IMR-90 (cell line): ENCODE results near the gene SHISA8. TPM values are rescaled to one million over a fixed set of nuclear protein-coding genes. Genes with fewer than 3 reads are reported as not detected.

Experiments
- ATAC-seq: fragments of 200-7000 bp; cut with Tn5 transposase; 2 replicates; pipeline ENCODE4 v1.9.1; 2020; ENCODE audit warnings: low read depth, mild to moderate bottlenecking, moderate library complexity
- BruUV-seq: library from RNA; stranded (reverse); fragments of 400-500 nt; replicated peaks from 2 replicates; lab custom pipeline; 2021; lab: Mats Ljungman, UMichigan
- CTCF ChIA-PET: fragments of 300-600 bp; formaldehyde crosslinking; extraction: SDS; loops from one replicate; lab custom pipeline; 2021; ENCODE audit warnings: antibody characterized with exemption; lab: Yijun Ruan, JAX
- POLR2A ChIA-PET: fragments of 300-600 bp; sonication (Branson Sonifier 250); formaldehyde crosslinking; loops from one replicate; lab custom pipeline; 2022; ENCODE audit warnings: antibody characterized with exemption; ENCODE audit not compliant: unreplicated experiment; lab: Charles Lee
- DNase-seq: peaks from one replicate; pipeline ENCODE4 v3.0.0; 2013
- H2AFZ ChIP-seq: replicated peaks from 2 replicates; pipeline ENCODE3; 2013; ENCODE audit warnings: low read length, mild to moderate bottlenecking; ENCODE audit not compliant: poor library complexity
- H2AK5ac ChIP-seq: 2 replicates; pipeline ENCODE4 v1.6.1; 2013; ENCODE audit warnings: low read depth, low read length, inconsistent platforms
- H2AK9ac ChIP-seq: replicated peaks from 2 replicates; pipeline ENCODE3; 2013; ENCODE audit warnings: mild to moderate bottlenecking, low read depth, low read length, moderate library complexity; ENCODE audit not compliant: poor library complexity
- H2BK120ac ChIP-seq: 2 replicates; pipeline ENCODE4 v1.6.1; 2013; ENCODE audit warnings: low read depth, low read length, inconsistent platforms
- H2BK15ac ChIP-seq: 3 replicates; pipeline ENCODE4 v1.6.1; 2013; ENCODE audit warnings: low read depth, low read length, inconsistent platforms
- H2BK20ac ChIP-seq: 2 replicates; pipeline ENCODE4 v1.6.1; 2013; ENCODE audit warnings: low read depth, mild to moderate bottlenecking, inconsistent platforms, low read length, moderate library complexity
- H2BK5ac ChIP-seq: 2 replicates; pipeline ENCODE4 v1.6.1; 2013; ENCODE audit warnings: mild to moderate bottlenecking, low read depth, low read length, inconsistent platforms; ENCODE audit not compliant: poor library complexity, severe bottlenecking
- H3K14ac ChIP-seq: replicated peaks from 2 replicates; pipeline ENCODE4 v1.6.1; 2013; ENCODE audit warnings: low read depth, low read length, inconsistent platforms
- H3K18ac ChIP-seq: 2 replicates; pipeline ENCODE4 v1.6.1; 2013; ENCODE audit warnings: low read depth, low read length, control low read depth
- H3K23ac ChIP-seq: 2 replicates; pipeline ENCODE4 v1.6.1; 2013; ENCODE audit warnings: low read depth, low read length, inconsistent platforms
- H3K27ac ChIP-seq: 2 replicates; pipeline ENCODE4 v1.5.1; 2013; ENCODE audit warnings: mild to moderate bottlenecking, control low read depth, low read length; ENCODE audit not compliant: insufficient read depth
- H3K27me3 ChIP-seq: 2 replicates; pipeline ENCODE4 v1.6.1; 2013; ENCODE audit warnings: low read length; ENCODE audit not compliant: control insufficient read depth, insufficient read depth
- H3K36me3 ChIP-seq: 2 replicates; pipeline ENCODE4 v1.6.1; 2013; ENCODE audit warnings: low read length, mixed read lengths; ENCODE audit not compliant: control insufficient read depth, insufficient read depth
- H3K4ac ChIP-seq: 2 replicates; pipeline ENCODE4 v1.6.1; 2013; ENCODE audit warnings: low read depth, low read length, inconsistent platforms
- H3K4me1 ChIP-seq: 2 replicates; pipeline ENCODE4 v1.6.1; 2013; ENCODE audit warnings: low read length, mixed read lengths; ENCODE audit not compliant: control insufficient read depth, insufficient read depth
- H3K4me2 ChIP-seq: 2 replicates; pipeline ENCODE4 v1.6.1; 2013; ENCODE audit warnings: low read depth, mild to moderate bottlenecking, control low read depth, low read length, moderate library complexity
- H3K4me3 ChIP-seq: 2 replicates; pipeline ENCODE4 v1.5.1; 2013; ENCODE audit warnings: low read depth, mild to moderate bottlenecking, control low read depth, low read length, moderate library complexity; ENCODE audit not compliant: insufficient read depth
- H3K56ac ChIP-seq: 2 replicates; pipeline ENCODE4 v1.6.1; 2013; ENCODE audit warnings: low read length, inconsistent platforms; ENCODE audit not compliant: insufficient read depth; ENCODE audit errors: extremely low read depth
- H3K79me1 ChIP-seq, 2 experiments: 2 replicates each; pipeline ENCODE4 v1.6.1; 2013; ENCODE audit warnings: low read length in 2 of 2, inconsistent platforms in 1 of 2, low read depth in 1 of 2
- H3K9ac ChIP-seq: 2 replicates; pipeline ENCODE4 v1.6.1; 2013; ENCODE audit warnings: low read depth, low read length, control low read depth
- H3K9me1 ChIP-seq: 2 replicates; pipeline ENCODE4 v1.6.1; 2013; ENCODE audit warnings: low read length, inconsistent platforms; ENCODE audit not compliant: insufficient read depth
- H3K9me3 ChIP-seq: 2 replicates; pipeline ENCODE4 v1.6.1; 2013; ENCODE audit warnings: low read length; ENCODE audit not compliant: control insufficient read depth, insufficient read depth
- H4K20me1 ChIP-seq: 2 replicates; pipeline ENCODE4 v1.6.1; 2013; ENCODE audit warnings: low read length, inconsistent platforms; ENCODE audit not compliant: insufficient read depth
- H4K5ac ChIP-seq: 2 replicates; pipeline ENCODE4 v1.6.1; 2013; ENCODE audit warnings: mild to moderate bottlenecking, low read depth, low read length, control low read depth
- H4K8ac ChIP-seq, 2 experiments: 2 replicates each; pipeline ENCODE4 v1.6.1; 2013; ENCODE audit warnings: low read depth in 2 of 2, low read length in 2 of 2, control low read depth in 1 of 2, inconsistent platforms in 1 of 2
- H4K91ac ChIP-seq: 2 replicates; pipeline ENCODE4 v1.6.1; 2013; ENCODE audit warnings: low read depth, low read length, inconsistent platforms; ENCODE audit not compliant: insufficient read depth
- BHLHE40 ChIP-seq: fragments of 150-350 bp; IDR thresholded peaks from 2 replicates; pipeline ENCODE4 v1.6.1; 2016; ENCODE audit warnings: mild to moderate bottlenecking, low read depth, low read length
- CEBPB ChIP-seq: IDR thresholded peaks from 2 replicates; pipeline ENCODE4 v1.6.1; 2012; ENCODE audit warnings: low read depth, low read length, improper control_type of control experiment
- CHD1 ChIP-seq: IDR thresholded peaks from 2 replicates; pipeline ENCODE4 v1.6.1; 2012; ENCODE audit warnings: low read depth, low read length, improper control_type of control experiment
- ELK1 ChIP-seq: fragments of 150-350 bp; IDR thresholded peaks from 2 replicates; pipeline ENCODE4 v1.6.1; 2016; ENCODE audit warnings: low read depth, mild to moderate bottlenecking, low read length, moderate library complexity, borderline replicate concordance
- FOS ChIP-seq: fragments of 150-350 bp; IDR thresholded peaks from 2 replicates; pipeline ENCODE4 v1.6.1; 2016; ENCODE audit warnings: low read depth, low read length
- MAFK ChIP-seq: IDR thresholded peaks from 2 replicates; pipeline ENCODE4 v1.6.1; 2012; ENCODE audit warnings: low read depth, low read length, improper control_type of control experiment
- MAZ ChIP-seq: IDR thresholded peaks from 2 replicates; pipeline ENCODE4 v1.6.1; 2012; ENCODE audit warnings: low read depth, mild to moderate bottlenecking, low read length, improper control_type of control experiment, moderate library complexity, borderline replicate concordance
- MXI1 ChIP-seq: IDR thresholded peaks from 2 replicates; pipeline ENCODE4 v1.6.1; 2012; ENCODE audit warnings: low read depth, mild to moderate bottlenecking, low read length, moderate library complexity, borderline replicate concordance
- NFE2L2 ChIP-seq: fragments of 150-350 bp; IDR thresholded peaks from 2 replicates; pipeline ENCODE4 v1.6.1; 2016; ENCODE audit warnings: low read depth, mild to moderate bottlenecking, low read length
- POLR2A ChIP-seq: IDR thresholded peaks from 2 replicates; pipeline ENCODE4 v1.6.1; 2012; ENCODE audit warnings: mild to moderate bottlenecking, low read depth, low read length
- RAD21 ChIP-seq: IDR thresholded peaks from 2 replicates; pipeline ENCODE4 v1.6.1; 2012; ENCODE audit warnings: low read length, improper control_type of control experiment
- RCOR1 ChIP-seq: IDR thresholded peaks from 2 replicates; pipeline ENCODE4 v1.6.1; 2012; ENCODE audit warnings: mild to moderate bottlenecking, low read length, improper control_type of control experiment; ENCODE audit not compliant: insufficient replicate concordance
- RFX5 ChIP-seq: IDR thresholded peaks from 2 replicates; pipeline ENCODE4 v1.8.0; 2012; ENCODE audit warnings: low read depth, mild to moderate bottlenecking, low read length, moderate library complexity
- SMC3 ChIP-seq: fragments of 150-350 bp; IDR thresholded peaks from 2 replicates; pipeline ENCODE4 v1.6.1; 2016; ENCODE audit warnings: low read depth, mild to moderate bottlenecking, antibody characterized with exemption, low read length, moderate library complexity
- USF2 ChIP-seq: fragments of 150-350 bp; IDR thresholded peaks from 2 replicates; pipeline ENCODE4 v1.6.1; 2017; ENCODE audit warnings: mild to moderate bottlenecking, antibody characterized with exemption, low read length, low read depth
- WGBS, 2 experiments: methylation state at CpG; one replicate each; pipeline versions ENCODE4 v1.1.5 to v1.1.7; 2013; ENCODE audit warnings: missing lambda C conversion rate in 2 of 2; ENCODE audit not compliant: insufficient read length in 1 of 2; ENCODE audit errors: extremely low coverage in 2 of 2; 5-methylcytosine and 5-hydroxymethylcytosine counted together
- dilution Hi-C: fragments of 300-500 bp; cut with HindIII; formaldehyde crosslinking; loops from one replicate; pipeline ENCODE4 v1.14.3; 2018; ENCODE audit warnings: low sequenced_read_pairs; ENCODE audit not compliant: unreplicated experiment
- in situ Hi-C: fragments of 300-500 bp; cut with MboI; formaldehyde crosslinking; loops from 3 replicates; pipeline ENCODE4 v1.14.3; 2019; ENCODE audit warnings: low sequenced_read_pairs, inconsistent platforms, mixed read lengths
- intact Hi-C: fragments of 100-400 bp; cut with micrococcal nuclease; formaldehyde crosslinking; loops from 2 replicates; pipeline ENCODE4 v1.10.0; 2022
- polyA plus RNA-seq, 3 experiments: library from polyadenylated mRNA; depleted of rRNA; stranded (reverse); fragments of >200 nt; gene quantifications; 2 replicates each; pipeline ENCODE4 v1.2.3, GENCODE V29; 2012; ENCODE audit warnings: low replicate concordance in 1 of 3
- total RNA-seq: library from RNA; depleted of rRNA; stranded (reverse); fragments of >200 nt; gene quantifications from 2 replicates; pipeline ENCODE4 v1.2.3, GENCODE V29; 2012
- TF ChIP-seq, protein P1 (sequence below): conservative IDR thresholded peaks from 2 replicates; pipeline ENCODE4 v1.5.1; 2012; ENCODE audit warnings: mild to moderate bottlenecking, low read depth, low read length, improper control_type of control experiment

SHISA8 gene
- total and polyA plus RNA-seq, 2 of the 4 experiments (the other 2 are of a cell fraction), result not detected

GRCh38 chr22:41899992-41900651 lies 14.8 kb downstream of the SHISA8 start:
- Histone ChIP-seq H3K36me3 (peaks cover 43% of the 10 kb centered on the region), H3K27ac (no peak overlapping the region), H4K5ac (no peak overlapping the region), H3K79me1 (no peaks in the 10 kb centered on the region), H3K9me1 (peaks cover 8% of the 10 kb centered on the region; the same call in 1 of the 2 replicates), H4K20me1 (0 out of 2 replicates have a peak, but pooled peaks cover 6% of the 10 kb centered on the region), H3K4ac (no peak overlapping the region), H4K91ac (no peak overlapping the region), H3K4me1 (0 out of 2 replicates have a peak, but pooled peaks cover 1% of the 10 kb centered on the region), H4K8ac (no peak overlapping the region), H3K9ac (no peak overlapping the region), H2AFZ (no peak overlapping the region), H3K56ac (no peak overlapping the region), H2BK120ac (no peak overlapping the region), H2AK9ac (no peak overlapping the region), H2AK5ac (no peak overlapping the region), H2BK5ac (no peak overlapping the region), H3K23ac (no peak overlapping the region), H3K18ac (no peak overlapping the region), H2BK20ac (no peak overlapping the region), H3K9me3 (no peaks in the 10 kb centered on the region), H3K4me2 (no peak overlapping the region), H3K14ac (no peak overlapping the region), H3K27me3 (no peaks in the 10 kb centered on the region), H3K4me3 (no peak overlapping the region), H2BK15ac (no peak overlapping the region)
- ChIA-PET CTCF (no interaction called here), POLR2A (no interaction called here)
- WGBS, 2 experiments, result 92% methylated on average over 4 of the region's 13 CpGs; no CpG with 5 or more reads in 1 of the 2 experiments
- in situ Hi-C loops, result no loop called here
- intact Hi-C loops, result no loop called here
- dilution Hi-C loops, result no loop called here
- TF ChIP-seq CEBPB (no peak), ELK1 (no peak), MXI1 (no peak), RAD21 (no peak), NFE2L2 (no peak), CHD1 (no peak), USF2 (no peak), BHLHE40 (no peak), FOS (no peak), SMC3 (no peak), RFX5 (no peak), POLR2A (no peak), MAZ (no peak), RCOR1 (no peak), MAFK (no peak)
- TF ChIP-seq, protein P1, sequence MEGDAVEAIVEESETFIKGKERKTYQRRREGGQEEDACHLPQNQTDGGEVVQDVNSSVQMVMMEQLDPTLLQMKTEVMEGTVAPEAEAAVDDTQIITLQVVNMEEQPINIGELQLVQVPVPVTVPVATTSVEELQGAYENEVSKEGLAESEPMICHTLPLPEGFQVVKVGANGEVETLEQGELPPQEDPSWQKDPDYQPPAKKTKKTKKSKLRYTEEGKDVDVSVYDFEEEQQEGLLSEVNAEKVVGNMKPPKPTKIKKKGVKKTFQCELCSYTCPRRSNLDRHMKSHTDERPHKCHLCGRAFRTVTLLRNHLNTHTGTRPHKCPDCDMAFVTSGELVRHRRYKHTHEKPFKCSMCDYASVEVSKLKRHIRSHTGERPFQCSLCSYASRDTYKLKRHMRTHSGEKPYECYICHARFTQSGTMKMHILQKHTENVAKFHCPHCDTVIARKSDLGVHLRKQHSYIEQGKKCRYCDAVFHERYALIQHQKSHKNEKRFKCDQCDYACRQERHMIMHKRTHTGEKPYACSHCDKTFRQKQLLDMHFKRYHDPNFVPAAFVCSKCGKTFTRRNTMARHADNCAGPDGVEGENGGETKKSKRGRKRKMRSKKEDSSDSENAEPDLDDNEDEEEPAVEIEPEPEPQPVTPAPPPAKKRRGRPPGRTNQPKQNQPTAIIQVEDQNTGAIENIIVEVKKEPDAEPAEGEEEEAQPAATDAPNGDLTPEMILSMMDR, result no peak
- no peak for DNase-seq
- no peak for ATAC-seq
- BruUV-seq, result no TSS peak
